A549 (cell line): ENCODE results near the gene EDNRA.

Experiments
- EP300 ChIP-seq, 2 experiments: fragments of >200 bp; sonication (Bioruptor Twin); formaldehyde crosslinking; IDR thresholded peaks; 2 replicates in 1 of 2; 3 replicates in 1 of 2; pipeline ENCODE4 v1.6.1; 2016 to 2017
- NR3C1 ChIP-seq: fragments of >200 bp; sonication (Bioruptor Twin); formaldehyde crosslinking; IDR thresholded peaks from 3 replicates; pipeline ENCODE4 v1.6.1; 2017
- POLR2A ChIP-seq: IDR thresholded peaks from 2 replicates; pipeline ENCODE4 v1.6.1; 2012; ENCODE audit warnings: mild to moderate bottlenecking, low read length
- RAD21 ChIP-seq, 2 experiments: fragments of >200 bp in 1 of 2; sonication (Bioruptor Twin) in 1 of 2; formaldehyde crosslinking in 1 of 2; IDR thresholded peaks in 1 of 2; conservative IDR thresholded peaks in 1 of 2; 2 replicates in 1 of 2; 3 replicates in 1 of 2; pipeline ENCODE4 v1.6.1; 2012 to 2018; ENCODE audit warnings: inconsistent platforms in 1 of 2
- TF ChIP-seq, protein P1 (sequence below): fragments of >200 bp; sonication (Bioruptor Twin); formaldehyde crosslinking; IDR thresholded peaks from 3 replicates; pipeline ENCODE4 v1.5.1; 2016
- TF ChIP-seq, protein P2 (sequence below): IDR thresholded peaks from 2 replicates; pipeline ENCODE4 v1.6.1; 2012

DNA sequence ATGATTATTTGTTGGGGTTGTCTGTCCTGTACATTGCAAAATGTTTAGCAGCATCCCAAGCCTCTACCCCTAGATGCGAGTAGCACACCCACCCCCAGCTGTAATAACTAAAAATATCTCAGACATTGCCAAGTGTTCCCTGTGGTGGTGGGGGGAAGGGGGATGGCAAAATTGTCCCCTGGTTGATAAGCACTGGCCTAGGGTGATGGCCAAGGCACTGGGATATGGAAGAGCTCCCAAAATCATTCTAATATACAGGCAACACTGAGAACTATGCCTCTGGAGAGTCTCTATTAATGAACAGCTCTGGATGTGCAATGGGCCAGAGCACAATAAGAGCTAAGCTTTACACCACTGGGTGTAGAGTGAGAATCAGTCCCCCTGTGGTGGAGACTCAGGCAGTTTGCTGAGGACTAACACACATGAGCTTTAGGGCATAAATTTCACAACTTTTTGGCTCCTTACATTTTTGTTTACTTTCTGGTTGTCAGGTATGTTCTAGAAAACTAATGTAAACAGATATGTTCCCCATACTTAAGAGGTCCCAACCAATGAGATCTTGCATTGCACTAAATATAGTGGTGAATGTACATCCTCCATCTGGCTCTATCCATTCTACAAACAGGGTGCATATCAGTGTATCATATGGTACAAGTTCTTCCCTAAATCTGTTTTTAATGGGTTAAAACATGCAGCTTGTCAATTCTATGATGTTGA is 34.5 kb downstream of the EDNRA start:
- no peak for TF ChIP-seq EP300 (IDR thresholded peaks at IDR 0.05)
- TF ChIP-seq NR3C1 = no peak
- TF ChIP-seq, protein P1, sequence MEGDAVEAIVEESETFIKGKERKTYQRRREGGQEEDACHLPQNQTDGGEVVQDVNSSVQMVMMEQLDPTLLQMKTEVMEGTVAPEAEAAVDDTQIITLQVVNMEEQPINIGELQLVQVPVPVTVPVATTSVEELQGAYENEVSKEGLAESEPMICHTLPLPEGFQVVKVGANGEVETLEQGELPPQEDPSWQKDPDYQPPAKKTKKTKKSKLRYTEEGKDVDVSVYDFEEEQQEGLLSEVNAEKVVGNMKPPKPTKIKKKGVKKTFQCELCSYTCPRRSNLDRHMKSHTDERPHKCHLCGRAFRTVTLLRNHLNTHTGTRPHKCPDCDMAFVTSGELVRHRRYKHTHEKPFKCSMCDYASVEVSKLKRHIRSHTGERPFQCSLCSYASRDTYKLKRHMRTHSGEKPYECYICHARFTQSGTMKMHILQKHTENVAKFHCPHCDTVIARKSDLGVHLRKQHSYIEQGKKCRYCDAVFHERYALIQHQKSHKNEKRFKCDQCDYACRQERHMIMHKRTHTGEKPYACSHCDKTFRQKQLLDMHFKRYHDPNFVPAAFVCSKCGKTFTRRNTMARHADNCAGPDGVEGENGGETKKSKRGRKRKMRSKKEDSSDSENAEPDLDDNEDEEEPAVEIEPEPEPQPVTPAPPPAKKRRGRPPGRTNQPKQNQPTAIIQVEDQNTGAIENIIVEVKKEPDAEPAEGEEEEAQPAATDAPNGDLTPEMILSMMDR = no peak
- no peak for TF ChIP-seq RAD21 (conservative IDR thresholded peaks at IDR 0.05 in 1 of 2, IDR thresholded peaks at IDR 0.05 in 1 of 2)
- TF ChIP-seq POLR2A = no peak
- TF ChIP-seq, protein P2, sequence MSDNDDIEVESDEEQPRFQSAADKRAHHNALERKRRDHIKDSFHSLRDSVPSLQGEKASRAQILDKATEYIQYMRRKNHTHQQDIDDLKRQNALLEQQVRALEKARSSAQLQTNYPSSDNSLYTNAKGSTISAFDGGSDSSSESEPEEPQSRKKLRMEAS = no peak
